DMS153 treated with DMSO at 0.1 percent for 48 hours (cell line): ENCODE data around the gene SUPT3H.
"Not testable (repeated sequence)": the region's sequence is repeated elsewhere in the genome, so short reads cannot be mapped to it uniquely, and the experiment has no call there.

ENCODE experiments used
- DNase-seq: peaks from one replicate; lab custom pipeline; 2025; ENCODE audit not compliant: unreplicated experiment; lab: John Stamatoyannopoulos, UW

Gene SUPT3H

DNA sequence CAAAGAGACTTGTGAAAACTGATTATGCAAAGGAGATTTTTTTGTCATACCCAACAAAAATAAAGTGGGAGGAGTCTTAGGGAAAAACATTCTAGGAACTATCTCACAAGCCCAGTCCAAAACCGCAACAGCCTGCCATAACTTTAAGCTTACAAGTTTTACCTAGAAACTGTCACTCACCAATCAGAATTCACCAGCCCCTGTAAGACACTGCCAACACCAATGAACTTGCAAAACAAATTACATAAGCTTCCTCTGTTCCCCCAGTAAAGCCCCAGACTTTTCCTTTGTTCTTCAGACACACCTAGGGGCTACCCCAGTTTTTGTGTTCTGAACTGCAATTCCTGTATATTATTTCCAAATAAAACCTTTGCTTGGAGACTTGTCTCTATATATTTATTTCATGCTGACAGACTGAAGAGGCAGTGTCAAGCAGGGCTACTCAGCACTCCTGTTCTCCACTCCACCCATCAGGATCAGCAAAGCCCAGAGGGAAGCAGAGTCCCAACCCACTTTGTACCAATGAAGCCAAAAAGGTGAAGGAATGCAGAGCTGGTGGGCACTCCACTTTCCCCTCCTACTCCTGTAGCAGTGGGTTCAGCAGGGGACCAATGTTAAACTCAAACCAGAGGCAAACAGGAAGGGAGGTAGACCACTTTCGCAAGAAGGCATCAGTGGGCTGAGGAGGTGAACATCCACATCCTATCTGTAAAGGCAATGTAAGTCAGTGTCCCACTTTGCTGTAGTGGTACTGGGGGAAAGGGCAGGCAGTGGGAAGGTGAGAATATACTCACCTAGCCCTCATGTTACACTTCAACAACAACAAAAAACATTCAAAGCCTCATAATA lies 192.1 kb downstream of the SUPT3H start:
- no peak for DNase-seq

DNA sequence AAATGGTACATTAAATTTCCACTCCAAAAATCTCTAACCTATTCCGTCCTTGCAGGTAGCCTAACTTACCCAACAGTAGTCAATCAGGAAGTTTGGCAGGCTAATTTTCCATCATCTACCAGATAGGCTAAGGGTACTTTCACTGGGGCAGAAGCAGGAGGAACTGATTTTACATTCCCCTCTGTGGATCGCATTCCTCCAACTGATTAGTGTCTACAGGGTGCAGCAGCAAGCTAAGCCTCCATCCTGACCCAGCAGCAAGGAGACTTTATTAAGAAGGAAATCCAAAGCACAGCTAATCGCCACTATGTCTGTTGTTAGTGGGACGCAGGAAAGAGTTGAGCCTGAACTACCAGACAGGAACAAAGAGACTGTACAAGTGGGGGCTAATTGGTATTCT lies 192.8 kb downstream of the SUPT3H start:
- no peak for DNase-seq

DNA sequence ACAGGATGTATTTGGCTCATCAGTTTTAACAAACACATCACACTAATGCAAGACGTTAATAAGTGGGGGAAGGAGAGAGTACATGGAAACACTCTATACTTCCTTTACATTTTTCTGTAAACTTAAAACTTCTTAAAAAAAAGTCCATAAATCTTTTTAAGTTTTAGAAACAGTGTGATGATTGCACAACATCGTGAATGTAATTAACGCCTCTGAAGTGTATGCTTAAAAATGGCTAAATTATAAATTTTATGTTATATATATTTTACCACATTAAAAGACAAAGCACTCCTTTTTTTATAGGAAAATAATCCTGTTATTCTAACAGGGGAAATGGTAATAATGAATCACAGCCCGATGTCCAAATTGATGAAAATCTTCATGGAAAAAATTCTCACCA lies 193.7 kb downstream of the SUPT3H start:
- no peak for DNase-seq

DNA sequence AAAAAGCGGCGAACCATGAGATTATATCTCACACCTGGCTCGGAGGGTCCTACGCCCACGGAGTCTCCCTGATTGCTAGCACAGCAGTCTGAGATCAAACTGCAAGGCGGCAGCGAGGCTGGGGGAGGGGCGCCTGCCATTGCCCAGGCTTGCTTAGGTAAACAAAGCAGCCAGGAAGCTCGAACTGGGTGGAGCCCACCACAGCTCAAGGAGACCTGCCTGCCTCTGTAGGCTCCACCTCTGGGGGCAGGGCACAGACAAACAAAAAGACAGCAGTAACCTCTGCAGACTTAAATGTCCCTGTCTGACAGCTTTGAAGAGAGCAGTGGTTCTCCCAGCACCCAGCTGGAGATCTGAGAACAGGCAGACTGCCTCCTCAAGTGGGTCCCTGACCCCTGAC lies 201.4 kb downstream of the SUPT3H start:
- not testable (repeated sequence) for DNase-seq

DNA sequence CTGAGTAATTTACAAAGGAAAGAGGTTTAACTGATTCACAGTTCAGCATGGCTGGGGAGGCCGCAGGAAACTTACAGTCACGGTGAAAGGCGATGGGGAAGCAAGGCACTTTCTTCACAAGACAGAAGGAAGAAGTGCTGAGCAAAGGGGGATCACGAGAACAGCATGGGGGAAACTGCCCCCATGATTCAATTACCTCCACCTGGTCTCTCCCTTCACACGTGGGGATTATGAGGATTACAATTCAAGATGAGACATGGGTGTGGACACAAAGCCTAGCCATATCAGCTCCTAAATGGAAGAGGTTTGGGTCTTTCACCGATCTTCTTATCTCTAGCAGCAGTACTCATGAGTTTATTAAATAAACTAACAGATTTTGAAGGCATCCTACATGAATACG lies 202.5 kb downstream of the SUPT3H start:
- DNase-seq, result no peak

DNA sequence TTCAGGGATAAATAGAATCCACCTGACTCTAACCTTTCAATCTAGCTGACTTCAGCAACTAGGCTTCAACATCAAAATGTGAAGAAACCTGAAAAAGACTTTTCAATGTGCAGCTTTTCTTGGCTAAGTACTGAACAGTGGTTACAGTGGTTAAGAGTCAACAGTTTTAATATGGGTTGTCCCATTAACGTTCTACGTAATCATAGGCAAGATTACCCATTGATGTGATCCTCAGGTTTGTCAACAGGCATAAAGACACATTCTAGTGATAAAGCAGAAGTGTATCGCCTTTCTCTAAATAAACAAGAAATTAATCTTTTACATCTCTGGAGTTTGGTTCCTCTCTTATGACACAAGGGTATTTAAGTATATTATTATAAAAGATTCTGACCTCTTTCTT lies 203.7 kb downstream of the SUPT3H start:
- no peak for DNase-seq

DNA sequence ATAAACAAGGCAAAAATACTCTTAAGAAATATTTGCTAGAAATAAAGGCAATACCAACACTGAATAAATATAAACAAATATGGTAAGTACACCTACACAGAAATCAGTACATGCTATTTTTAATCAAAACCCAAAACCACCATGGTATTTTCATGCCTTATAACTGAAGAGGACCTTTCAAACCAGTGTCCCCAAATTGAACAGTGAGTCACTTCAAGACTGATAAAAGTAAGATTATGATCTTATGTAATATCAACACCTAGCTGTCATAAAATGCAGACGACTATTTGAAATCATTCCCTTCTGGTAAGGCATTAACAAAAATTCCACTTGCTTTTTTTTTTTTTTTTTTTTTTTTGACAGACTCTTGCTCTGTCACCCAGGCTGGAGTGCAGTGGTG lies 206.4 kb downstream of the SUPT3H start:
- no peak for DNase-seq

DNA sequence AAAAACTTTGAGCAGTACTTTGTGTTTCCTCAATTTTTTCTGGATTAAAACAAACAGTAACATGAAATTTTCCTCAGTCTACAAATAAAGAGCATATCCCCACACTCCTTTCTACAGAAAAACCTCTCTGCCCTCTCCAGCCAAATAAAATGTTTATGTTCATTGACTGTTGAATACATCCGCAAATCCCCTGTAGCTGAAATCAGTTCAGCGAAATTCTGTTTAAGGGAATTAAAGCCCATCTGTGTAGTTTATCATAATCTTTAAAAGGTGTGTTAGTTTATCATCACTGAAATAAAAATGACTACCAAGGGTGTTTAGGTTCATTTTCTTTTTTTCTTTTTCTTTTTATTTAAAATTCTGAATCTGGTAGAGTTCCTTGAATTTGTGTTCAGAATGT lies 207.4 kb downstream of the SUPT3H start:
- no peak for DNase-seq

DNA sequence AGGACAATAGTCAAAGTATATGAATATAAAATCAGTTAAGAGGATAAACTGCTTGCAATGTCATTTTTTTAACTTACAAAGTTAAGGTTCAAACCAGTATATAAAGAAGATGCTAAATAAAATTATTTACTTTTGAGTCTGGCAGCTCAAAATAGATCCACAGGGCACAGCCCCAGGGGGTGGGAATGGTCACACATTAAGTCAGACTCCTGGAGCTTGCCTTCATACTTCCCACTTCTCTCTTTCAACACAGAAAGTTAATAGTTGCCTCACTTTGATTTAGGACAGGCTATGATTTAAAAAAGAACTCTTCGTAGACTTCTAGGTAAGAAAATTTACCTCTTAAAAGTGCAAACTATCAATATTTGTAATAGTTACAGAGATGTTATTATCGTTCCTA lies 207.9 kb downstream of the SUPT3H start:
- DNase-seq, result no peak

DNA sequence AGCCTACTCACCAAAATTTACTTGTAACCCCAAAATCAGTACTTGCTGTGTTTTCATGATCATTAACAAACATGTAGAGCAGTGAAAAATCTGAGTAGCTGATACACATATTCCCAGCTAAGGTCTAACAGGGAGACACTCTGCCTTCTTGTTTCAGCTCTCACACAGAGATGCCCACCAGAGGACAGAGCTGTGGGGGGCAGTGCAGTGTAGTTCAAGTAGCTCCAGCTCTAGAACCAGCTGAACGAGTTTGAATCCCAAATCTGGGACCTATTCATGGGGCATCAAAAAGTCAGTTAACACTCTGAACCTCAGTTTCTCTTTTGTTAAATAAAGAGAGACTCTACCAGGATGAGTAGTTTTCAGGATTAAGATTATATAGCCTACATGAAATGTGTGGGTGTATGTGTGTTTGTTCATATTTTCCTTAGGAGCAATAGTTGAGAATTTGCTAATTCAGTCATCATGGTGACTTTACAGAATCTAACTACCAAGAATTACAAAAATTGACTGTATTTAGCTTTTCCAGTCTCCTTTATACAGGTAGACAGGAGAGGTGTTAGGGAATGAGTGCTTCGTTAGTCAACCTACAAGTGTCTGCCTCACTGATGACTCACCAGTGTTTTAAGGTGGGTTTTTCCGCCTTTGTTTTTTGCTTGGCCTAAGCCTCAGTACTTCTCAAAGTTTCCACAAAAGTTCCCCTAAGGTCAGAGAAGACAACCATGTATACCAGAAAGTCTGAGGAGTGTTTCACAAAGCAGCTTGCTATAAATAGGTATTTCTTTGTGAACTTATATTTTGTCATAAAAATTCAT lies 213.6 kb downstream of the SUPT3H start:
- DNase-seq, result no peak

DNA sequence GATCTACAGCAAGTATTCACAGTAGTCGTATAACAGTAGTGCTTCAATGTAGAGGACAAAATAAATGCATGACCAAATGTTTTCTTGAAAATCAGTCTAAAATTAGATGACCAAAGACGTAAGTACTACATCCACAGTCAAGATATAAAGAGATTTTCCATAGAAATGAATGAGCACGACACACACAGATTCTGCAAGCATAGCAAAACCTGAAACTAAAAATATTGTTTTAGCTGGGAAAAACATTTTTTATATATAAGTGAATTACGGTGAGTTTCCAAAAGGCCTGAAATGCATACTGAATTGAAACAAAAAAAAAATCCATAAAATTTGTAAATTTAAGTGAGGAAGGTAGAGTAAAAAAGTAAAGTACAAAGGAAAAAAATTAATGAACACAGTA lies 217.4 kb downstream of the SUPT3H start:
- no peak for DNase-seq

DNA sequence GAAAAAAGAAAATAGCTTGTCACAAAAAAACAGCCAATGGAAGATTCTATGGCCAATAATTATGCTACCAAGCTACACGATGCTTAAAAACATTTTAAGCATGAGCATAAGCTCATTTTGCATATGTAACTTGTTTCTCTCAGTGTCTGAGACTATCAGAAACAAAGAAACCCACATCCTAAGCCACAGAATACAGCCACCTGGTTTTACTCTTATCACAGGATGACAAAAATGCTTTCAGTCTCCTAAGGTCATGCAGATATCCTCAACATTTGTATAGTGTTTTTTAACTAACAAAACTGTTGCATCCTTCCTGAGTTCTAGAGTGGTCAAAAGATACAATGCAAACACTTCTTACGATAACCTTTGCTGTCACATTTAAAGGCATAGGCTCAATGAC lies 221.7 kb downstream of the SUPT3H start:
- DNase-seq, result no peak

DNA sequence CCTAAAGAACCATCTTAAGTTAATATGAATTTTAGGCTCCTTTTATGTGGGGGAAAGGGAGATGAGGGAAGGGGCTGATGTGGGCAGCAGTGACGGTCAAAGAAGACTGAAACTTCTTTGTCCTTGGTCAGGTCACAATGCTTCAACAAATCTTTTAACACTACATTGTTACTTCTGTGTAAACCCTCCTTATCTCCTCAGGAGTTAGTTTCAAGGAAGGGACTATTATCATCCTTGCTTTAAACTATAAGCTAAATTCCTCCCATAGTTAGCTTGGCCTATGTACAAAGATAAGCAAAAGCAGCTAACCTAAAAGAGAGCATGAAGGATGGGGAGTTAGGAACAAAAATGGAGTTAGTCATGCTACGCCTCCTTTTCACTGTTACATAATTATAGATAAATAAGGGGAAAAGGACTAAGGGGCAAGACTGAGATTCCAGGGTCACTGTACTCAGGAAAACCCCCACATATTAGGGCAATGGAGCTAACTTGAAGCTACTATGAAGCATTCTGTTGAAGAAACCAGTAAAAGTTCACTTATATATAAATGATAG lies 222.3 kb downstream of the SUPT3H start:
- DNase-seq, result no peak

DNA sequence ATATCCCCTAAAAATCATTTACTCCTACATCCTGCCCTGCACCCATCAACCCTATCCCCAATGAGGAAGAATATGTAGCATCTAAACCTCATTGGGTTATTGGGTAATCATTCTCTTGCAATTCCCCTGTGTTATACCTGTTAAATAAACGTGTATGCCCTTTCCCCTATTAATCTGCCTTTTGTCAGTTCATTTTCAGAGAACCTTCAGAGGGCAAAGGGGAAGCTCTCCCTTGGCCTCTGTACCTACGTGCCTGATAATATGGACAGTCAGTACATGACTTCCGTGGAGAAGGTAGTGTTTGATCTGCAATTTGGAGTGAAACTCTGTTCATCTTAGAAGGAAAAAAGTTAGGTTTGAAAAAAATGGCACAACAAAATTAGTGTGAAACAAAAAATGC lies 223.1 kb downstream of the SUPT3H start:
- DNase-seq, result no peak

DNA sequence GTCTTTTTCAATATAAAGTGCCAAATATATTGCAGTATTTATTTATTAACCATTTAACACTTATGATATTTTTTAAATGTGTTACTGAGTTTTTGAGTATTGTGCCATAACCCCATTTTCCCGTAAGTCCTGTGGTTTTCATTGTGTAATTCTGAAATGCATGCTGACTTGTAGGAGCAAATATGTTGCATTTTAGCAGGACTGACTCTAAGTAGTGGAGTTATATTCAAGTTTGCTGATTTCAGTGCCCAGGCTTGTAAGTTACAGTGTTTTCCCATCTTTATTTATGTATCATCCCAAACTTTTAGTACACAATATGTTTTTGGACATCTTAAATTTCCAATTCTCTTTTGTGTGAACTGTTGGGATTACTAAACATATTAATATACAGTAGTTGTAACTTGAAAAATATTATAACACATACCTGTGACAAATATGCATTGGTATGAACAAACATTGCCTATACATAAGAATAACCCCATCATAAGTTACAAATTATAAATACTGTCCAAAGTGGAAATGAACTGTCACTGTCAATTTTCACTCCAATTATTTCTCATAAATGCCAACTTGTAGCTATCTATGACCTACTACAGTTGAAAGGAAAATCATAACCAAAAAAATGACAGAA lies 228.9 kb downstream of the SUPT3H start:
- DNase-seq, result no peak

DNA sequence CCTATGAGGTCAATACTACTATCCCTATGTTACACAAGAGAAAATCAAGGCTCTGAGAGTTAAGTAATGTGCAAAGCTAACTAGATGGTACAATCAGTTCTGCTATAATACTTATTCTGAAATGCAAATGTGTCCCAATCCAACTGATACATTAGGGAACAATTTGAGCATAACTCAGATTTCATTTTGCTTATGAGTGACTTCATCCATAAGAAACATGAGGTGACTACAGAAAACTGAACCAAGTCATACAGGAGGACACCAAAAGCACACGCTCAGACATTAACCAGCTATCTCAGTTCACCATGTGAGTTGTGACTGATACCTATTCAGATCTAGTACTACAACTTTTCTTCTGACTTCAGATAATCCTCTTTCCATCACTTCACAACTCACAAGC lies 229.5 kb downstream of the SUPT3H start:
- no peak for DNase-seq

DNA sequence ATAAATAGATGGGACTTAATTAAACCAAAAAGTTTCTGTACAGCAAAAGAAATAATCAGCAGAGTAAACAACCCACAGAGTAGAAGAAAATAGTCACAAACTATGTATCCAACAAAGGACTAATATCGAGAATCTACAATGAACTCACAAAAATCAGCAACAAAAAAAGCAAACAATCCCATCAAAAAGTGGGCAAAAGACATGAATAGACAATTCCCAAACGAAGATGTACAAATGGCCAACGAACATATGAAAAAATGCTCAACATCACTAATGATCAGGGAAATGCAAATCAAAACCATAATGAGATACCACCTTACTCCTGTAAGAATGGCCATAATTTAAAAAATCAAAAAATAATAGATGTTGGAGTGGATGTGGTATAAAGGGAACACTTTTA lies 232.1 kb downstream of the SUPT3H start:
- DNase-seq, result not testable (repeated sequence)

DNA sequence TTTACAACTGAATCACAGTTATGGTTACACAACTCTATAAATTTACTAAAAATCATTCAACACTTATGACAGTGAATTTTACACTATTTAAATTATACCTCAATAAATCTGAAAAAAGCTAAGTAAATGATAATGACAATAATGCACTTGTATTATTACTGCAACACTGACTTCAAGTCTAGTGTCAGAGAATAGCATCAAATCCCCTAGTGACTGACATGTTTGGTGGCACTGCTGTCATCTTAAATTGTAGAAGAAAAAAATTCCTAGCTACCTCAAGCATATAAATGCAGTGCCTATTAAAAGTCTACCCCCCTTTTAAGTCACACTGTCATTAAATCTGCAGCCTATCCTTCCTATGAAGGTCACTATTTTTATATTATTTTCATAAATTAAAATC lies 239.0 kb downstream of the SUPT3H start:
- DNase-seq, result no peak

DNA sequence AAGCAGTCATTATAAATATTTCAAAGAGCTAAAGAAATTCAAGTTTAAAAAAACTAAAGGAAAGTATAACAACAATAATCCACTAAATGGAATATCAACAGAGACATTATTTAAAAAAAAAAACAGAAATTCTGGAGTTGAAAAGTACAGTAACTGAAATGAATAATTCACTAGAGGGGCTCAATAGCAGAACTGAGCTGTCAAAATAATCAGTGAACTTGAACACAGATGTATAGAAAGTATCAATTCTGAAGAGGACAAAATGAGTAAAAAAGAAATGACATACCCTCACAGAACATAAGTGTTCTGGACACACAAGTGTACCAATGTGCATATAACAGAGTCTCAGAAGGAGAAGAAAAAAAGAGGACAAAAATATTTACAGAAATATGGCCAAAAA lies 241.2 kb downstream of the SUPT3H start:
- no peak for DNase-seq

DNA sequence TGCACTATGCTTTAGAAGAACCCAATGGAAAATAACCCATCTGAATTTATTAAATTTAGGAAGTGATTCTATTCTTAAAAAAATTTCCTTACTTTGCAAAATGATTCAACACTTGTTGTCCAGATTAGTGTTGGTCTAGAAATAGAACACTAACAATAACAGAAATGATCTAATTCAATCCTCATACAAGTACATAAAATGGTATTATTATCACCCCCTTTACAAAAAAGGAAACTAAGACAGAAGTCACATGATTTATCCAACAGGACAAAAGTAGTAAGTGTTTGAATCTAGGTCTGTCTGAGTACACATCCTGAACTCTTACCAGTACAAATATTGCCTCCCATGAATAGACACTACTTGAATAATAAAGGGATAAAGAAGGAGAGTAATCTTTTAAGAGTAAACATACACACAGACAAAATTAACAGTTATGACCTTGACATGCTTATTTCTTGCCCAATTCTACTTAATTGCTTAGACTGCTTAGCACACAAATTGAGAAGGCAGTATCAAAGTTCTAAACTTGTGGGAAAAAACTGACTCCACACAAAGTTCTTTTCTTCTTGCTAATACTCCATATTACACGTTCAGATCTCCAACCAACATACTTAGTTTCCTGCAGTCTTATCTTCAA lies 245.0 kb downstream of the SUPT3H start:
- DNase-seq, result no peak

DNA sequence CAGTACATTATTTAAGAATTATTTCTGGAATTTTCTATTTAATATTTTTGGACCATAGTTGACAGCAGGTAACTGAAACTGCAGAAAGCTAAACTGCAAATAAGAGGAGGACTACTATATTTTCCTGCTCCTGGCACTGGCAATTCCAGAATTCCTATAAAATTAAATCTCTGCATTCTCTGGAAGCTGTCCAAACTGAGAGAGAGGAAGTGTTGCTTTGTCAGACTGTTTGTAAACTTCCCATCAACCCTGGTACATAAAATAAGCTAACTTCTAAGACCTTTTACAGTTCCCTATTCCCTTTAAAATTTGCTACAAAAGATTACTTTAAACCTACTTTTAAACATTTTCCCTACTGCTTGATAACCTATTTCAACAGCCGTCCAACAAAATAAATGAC lies 245.7 kb downstream of the SUPT3H start:
- no peak for DNase-seq
